Measurements from ENCODE around the gene SH3BP5. TPM values are rescaled to one million over a fixed set of nuclear protein-coding genes. Genes with fewer than 3 reads are reported as not detected.

The SH3BP5 gene
- total RNA-seq, 2 donors from 2014 or later = 47.2 to 82.4 TPM

- peaks cover 36% of the 10 kb centered on the region for H3K36me3 ChIP-seq
- DNase-seq (ENCODE audit: low spot score) = no peak
- H3K4me1 ChIP-seq (ENCODE audit: control insufficient read depth in 1 of 2, low read depth in 2 of 2) = peaks cover 6 to 19% of the 10 kb centered on the region in 2 donors
- no peak for ATAC-seq (ENCODE audit: insufficient number of reproducible peaks, low FRiP score, low read depth)
- H3K27me3 ChIP-seq (replicated peaks; ENCODE audit: insufficient read depth) = no peaks in the 10 kb centered on the region
- H3K4me3 ChIP-seq = no peak overlapping the region
- no peak for TF ChIP-seq CTCF (IDR thresholded peaks at IDR 0.05)
- H3K27ac ChIP-seq = no peak overlapping the region
- H3K9me3 ChIP-seq = no peaks in the 10 kb centered on the region
These were observed 117.6 kb downstream of the SH3BP5 start for GRCh38 chr3:15214758-15215157.

GRCh38 chr3:15211937-15212336 lies 120.4 kb downstream of the SH3BP5 start:
- ATAC-seq (ENCODE audit: insufficient number of reproducible peaks, low FRiP score, low read depth) (no peak), DNase-seq (ENCODE audit: low spot score) (no peak)
- Histone ChIP-seq H3K4me3 (no peak overlapping the region), H3K4me1 (ENCODE audit: control insufficient read depth in 1 of 2, low read depth in 2 of 2) (peaks cover 20 to 39% of the 10 kb centered on the region in 2 donors), H3K9me3 (no peaks in the 10 kb centered on the region), H3K27ac (no peak overlapping the region), H3K36me3 (peaks cover 22% of the 10 kb centered on the region), H3K27me3 (replicated peaks; ENCODE audit: insufficient read depth) (no peaks in the 10 kb centered on the region)
- no peak for TF ChIP-seq CTCF (IDR thresholded peaks at IDR 0.05)

GRCh38 chr3:15207836-15208504 lies 124.4 kb downstream of the SH3BP5 start:
- no peak for ATAC-seq (ENCODE audit: insufficient number of reproducible peaks, low FRiP score, low read depth)
- peaks cover 7% of the 10 kb centered on the region for H3K36me3 ChIP-seq
- H3K9me3 ChIP-seq = no peaks in the 10 kb centered on the region
- peak overlapping the region; percentile 93 for H3K4me3 ChIP-seq
- H3K4me1 ChIP-seq (ENCODE audit: control insufficient read depth in 1 of 2, low read depth in 2 of 2) = peaks cover 20 to 33% of the 10 kb centered on the region in 2 donors
- no peaks in the 10 kb centered on the region for H3K27me3 ChIP-seq (replicated peaks; ENCODE audit: insufficient read depth)
- no peak for TF ChIP-seq CTCF (IDR thresholded peaks at IDR 0.05)
- no peak for DNase-seq (ENCODE audit: low spot score)
- peak overlapping the region; percentile 92 to 97 for H3K27ac ChIP-seq

- peak; percentile 7 for DNase-seq (ENCODE audit: low spot score)
These were observed 125.5 kb downstream of the SH3BP5 start for GRCh38 chr3:15206662-15207576.

More at GRCh38 chr3:15206662-15207576, 125.5 kb downstream of the SH3BP5 start:
- H3K9me3 ChIP-seq = no peaks in the 10 kb centered on the region
- TF ChIP-seq CTCF (IDR thresholded peaks at IDR 0.05) = no peak
- H3K36me3 ChIP-seq = peaks cover 3% of the 10 kb centered on the region
- peak overlapping the region; percentile 92 to 97 for H3K27ac ChIP-seq
- H3K4me3 ChIP-seq = peak overlapping the region; percentile 93
- H3K27me3 ChIP-seq (replicated peaks; ENCODE audit: insufficient read depth) = no peaks in the 10 kb centered on the region
- peaks cover 20 to 33% of the 10 kb centered on the region in 2 donors for H3K4me1 ChIP-seq (ENCODE audit: control insufficient read depth in 1 of 2, low read depth in 2 of 2)
- ATAC-seq (ENCODE audit: insufficient number of reproducible peaks, low FRiP score, low read depth) = no peak
